ENCODE results near the gene STK17A.
A peak's percentile ranks its signal among the peaks of the same experiment; 100 is the strongest.

STK17A gene

GRCh38 chr7:43582503-43583423, at the start of gene STK17A:
TSS of gene STK17A (plus strand) at chr7:43583108. CDS start at chr7:43583244, 136 bp downstream.
- peak; percentile 92 for DNase-seq (ENCODE audit: low read depth, low spot score)

- DNase-seq (ENCODE audit: low read depth, low spot score): no peak
These were observed 49.0 kb upstream of the STK17A start for GRCh38 chr7:43533801-43534479.

GRCh38 chr7:43535031-43535451, 47.9 kb upstream of the STK17A start:
- DNase-seq (ENCODE audit: low read depth, low spot score): no peak

- DNase-seq (ENCODE audit: low read depth, low spot score): no peak
These were observed 46.9 kb upstream of the STK17A start for GRCh38 chr7:43535810-43536585.

GRCh38 chr7:43536773-43537172, 46.1 kb upstream of the STK17A start:
- DNase-seq (ENCODE audit: low read depth, low spot score): no peak

- DNase-seq (ENCODE audit: low read depth, low spot score): no peak
These were observed 45.0 kb upstream of the STK17A start for GRCh38 chr7:43537765-43538403.

- no peak for DNase-seq (ENCODE audit: low read depth, low spot score)
These were observed 44.5 kb upstream of the STK17A start for GRCh38 chr7:43538404-43538771.

GRCh38 chr7:43540471-43540870, 42.4 kb upstream of the STK17A start:
- DNase-seq (ENCODE audit: low read depth, low spot score): no peak

- no peak for DNase-seq (ENCODE audit: low read depth, low spot score)
These were observed 40.2 kb upstream of the STK17A start for GRCh38 chr7:43542716-43543115.

- DNase-seq (ENCODE audit: low read depth, low spot score): no peak
These were observed 36.7 kb upstream of the STK17A start for GRCh38 chr7:43546231-43546630.

- DNase-seq (ENCODE audit: low read depth, low spot score): no peak
These were observed 32.5 kb upstream of the STK17A start for GRCh38 chr7:43550427-43550826.

GRCh38 chr7:43552122-43552521, 30.8 kb upstream of the STK17A start:
- no peak for DNase-seq (ENCODE audit: low read depth, low spot score)

GRCh38 chr7:43553999-43554398, 28.9 kb upstream of the STK17A start:
- DNase-seq (ENCODE audit: low read depth, low spot score): no peak

GRCh38 chr7:43554423-43554822, 28.5 kb upstream of the STK17A start:
- DNase-seq (ENCODE audit: low read depth, low spot score): no peak

- no peak for DNase-seq (ENCODE audit: low read depth, low spot score)
These were observed 24.9 kb upstream of the STK17A start for GRCh38 chr7:43557831-43558495.

- DNase-seq (ENCODE audit: low read depth, low spot score): no peak
These were observed 23.6 kb upstream of the STK17A start for GRCh38 chr7:43559171-43559945.

- DNase-seq (ENCODE audit: low read depth, low spot score): no peak
These were observed 23.0 kb upstream of the STK17A start for GRCh38 chr7:43559946-43560335.

GRCh38 chr7:43560742-43561330, 22.1 kb upstream of the STK17A start:
- DNase-seq (ENCODE audit: low read depth, low spot score): no peak

- DNase-seq (ENCODE audit: low read depth, low spot score): no peak
These were observed 20.5 kb upstream of the STK17A start for GRCh38 chr7:43562383-43562782.

GRCh38 chr7:43565786-43566185, 17.1 kb upstream of the STK17A start:
- no peak for DNase-seq (ENCODE audit: low read depth, low spot score)
